ENCODE results near the gene PTRH1.

- TF ChIP-seq TCF12 (IDR thresholded peaks at IDR 0.05) (no peak), CTCF (IDR thresholded peaks at IDR 0.05) (no peak), EP300 (IDR thresholded peaks at IDR 0.05; ENCODE audit: borderline replicate concordance in 1 of 2, low read depth in 1 of 2, low read length in 1 of 2) (no peak), CHD2 (IDR thresholded peaks at IDR 0.05; ENCODE audit: low read length, partially characterized antibody) (no peak), EZH2phosphoT487 (IDR thresholded peaks at IDR 0.05; ENCODE audit: borderline replicate concordance, low read depth) (no peak), RAD21 (IDR thresholded peaks at IDR 0.05; ENCODE audit: low read length) (no peak), GATA2 (CRISPR knock-in tag; IDR thresholded peaks at IDR 0.05) (no peak), USF2 (IDR thresholded peaks at IDR 0.05; ENCODE audit: borderline replicate concordance, low read depth, low read length) (no peak), MAX (IDR thresholded peaks at IDR 0.05; ENCODE audit: low read depth) (no peak), FOSL2 (IDR thresholded peaks at IDR 0.05; ENCODE audit: borderline replicate concordance, low read depth) (no peak), REST (IDR thresholded peaks at IDR 0.05; ENCODE audit: low read depth, low read length) (no peak), SMC3 (IDR thresholded peaks at IDR 0.05; ENCODE audit: low read depth, low read length) (no peak), TAF1 (IDR thresholded peaks at IDR 0.05; ENCODE audit: borderline replicate concordance, low read depth, low read length) (no peak), USF1 (IDR thresholded peaks at IDR 0.05; ENCODE audit: borderline replicate concordance, low read depth) (no peak)
Measured at GRCh38 chr9:127706836-127707241, 8.6 kb downstream of the PTRH1 start, which contains the start of gene CFAP157.
